HAP-1 (cell line): ENCODE data around the gene NFYA.

ENCODE experiments used
- DNase-seq, 2 experiments: peaks; one replicate each; pipeline ENCODE4 v3.0.0-alpha.2; 2016 to 2020; ENCODE audit warnings: low spot score in 2 of 2
- H3K27me3 ChIP-seq: fragments of 250-450 bp; sonication (Bioruptor Pico); 2 replicates; pipeline ENCODE4 v1.5.1; 2020; ENCODE audit warnings: low read depth, mild to moderate bottlenecking, moderate library complexity
- H3K36me3 ChIP-seq: fragments of 250-450 bp; sonication (Bioruptor Pico); replicated peaks from 2 replicates; pipeline ENCODE4 v1.5.1; 2020; ENCODE audit warnings: mild to moderate bottlenecking
- H3K4me1 ChIP-seq: fragments of 250-450 bp; sonication (Bioruptor Pico); 2 replicates; pipeline ENCODE4 v1.5.1; 2020; ENCODE audit warnings: mild to moderate bottlenecking
- H3K4me3 ChIP-seq: fragments of 250-450 bp; sonication (Bioruptor Pico); 2 replicates; pipeline ENCODE4 v1.5.1; 2020; ENCODE audit warnings: mild to moderate bottlenecking, moderate library complexity
- H3K9me3 ChIP-seq: fragments of 250-450 bp; sonication (Bioruptor Pico); 2 replicates; pipeline ENCODE4 v1.5.1; 2020; ENCODE audit warnings: mild to moderate bottlenecking, moderate library complexity
- in situ Hi-C: fragments of 300-500 bp; cut with MboI; formaldehyde crosslinking; loops from 3 replicates; pipeline ENCODE4 v1.14.3; 2020; ENCODE audit warnings: low sequenced_read_pairs, inconsistent platforms, mixed read lengths

The NFYA gene

DNA sequence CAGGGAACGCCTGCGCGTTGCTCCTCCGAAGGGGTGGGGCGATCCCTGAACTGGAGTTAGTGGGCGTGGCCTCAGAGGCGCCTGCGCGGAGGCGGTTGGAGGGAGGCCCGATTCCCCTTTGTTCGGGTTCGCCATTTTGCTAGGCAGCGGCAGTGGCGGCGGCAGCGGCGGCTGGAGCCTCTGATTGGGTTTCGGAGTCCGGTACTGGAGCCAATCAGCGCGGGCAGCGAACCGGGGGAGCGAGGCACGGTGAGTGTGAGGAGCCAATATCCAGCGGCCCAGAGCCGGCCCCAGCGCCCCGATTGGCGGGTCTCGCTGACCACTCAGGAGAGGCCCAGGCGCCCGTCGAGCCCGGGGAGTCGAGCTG, at the start of gene NFYA:
NFYA (plus strand) TSS at position 139 of the 367 bp plus-strand sequence. CDS start 6,116 bp downstream, outside the sequence.
- H3K9me3 ChIP-seq: no peaks in the 10 kb centered on the region
- peak in 1 of 2 experiments; percentile 95 for DNase-seq
- H3K36me3 ChIP-seq: peaks cover 8% of the 10 kb centered on the region; the same call in 1 of the 2 replicates
- in situ Hi-C loops: no loop called here
- H3K4me3 ChIP-seq: peak within 1 kb of the TSS; percentile 81
- H3K27me3 ChIP-seq: no peaks in the 10 kb centered on the region
- H3K4me1 ChIP-seq: peaks cover 25% of the 10 kb centered on the region

DNA sequence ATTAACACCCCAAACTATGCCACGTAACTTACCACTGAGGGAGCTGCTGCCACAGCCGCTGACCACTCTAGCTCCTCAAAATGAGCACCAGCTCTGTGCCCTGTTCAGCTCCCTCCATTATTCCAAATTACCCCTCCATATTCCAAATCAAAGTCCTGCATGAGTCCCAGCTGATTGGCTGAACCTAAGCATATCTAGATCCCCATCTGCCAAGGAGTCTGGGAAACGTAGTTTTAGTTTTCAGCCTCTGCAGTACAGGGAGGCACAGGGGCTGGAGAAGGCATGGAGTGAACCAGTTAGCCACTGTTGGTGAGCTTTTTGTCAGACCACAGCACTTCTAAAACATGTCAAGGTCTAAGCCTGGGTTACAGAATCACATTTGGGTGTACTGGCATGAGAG, 49.7 kb upstream of the NFYA start:
- no peaks in the 10 kb centered on the region for H3K9me3 ChIP-seq
- no peaks in the 10 kb centered on the region for H3K27me3 ChIP-seq
- H3K36me3 ChIP-seq: no peaks in the 10 kb centered on the region
- no peak overlapping the region for H3K4me3 ChIP-seq
- H3K4me1 ChIP-seq: peaks cover 6% of the 10 kb centered on the region
- in situ Hi-C loops: no loop called here
- no peak for DNase-seq

DNA sequence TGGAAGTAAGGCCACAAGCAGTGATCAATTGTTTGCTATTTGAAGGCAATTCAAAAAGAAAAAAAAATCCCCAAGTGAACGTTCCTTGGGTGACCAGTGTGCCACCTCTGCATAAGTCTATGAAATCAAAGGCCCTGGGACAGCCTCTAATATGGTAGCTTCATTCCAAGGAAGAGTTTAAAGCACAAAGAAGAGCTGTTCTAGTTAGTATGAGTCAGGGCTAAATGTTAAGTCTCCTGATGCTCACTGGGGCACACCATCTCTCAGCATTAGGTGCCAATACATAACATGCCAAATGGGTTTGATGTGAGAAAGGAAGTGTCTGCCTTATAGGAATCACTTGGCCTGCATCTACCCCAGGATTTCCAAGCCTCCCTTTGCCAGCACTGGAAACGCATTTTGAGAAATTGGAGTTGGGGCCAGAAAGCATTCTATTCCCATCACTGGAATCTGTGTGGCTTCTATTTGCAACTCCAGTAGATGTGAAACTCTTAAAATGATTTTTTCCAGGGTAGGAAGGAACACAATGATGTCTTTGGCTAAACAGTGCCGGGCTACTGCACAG, 46.7 kb upstream of the NFYA start:
- no peaks in the 10 kb centered on the region for H3K27me3 ChIP-seq
- in situ Hi-C loops: loop anchor here (25.0 kb wide), 1 partner anchor 1689 kb away; no protein-coding TSS in a partner anchor
- H3K4me1 ChIP-seq: peaks cover 16% of the 10 kb centered on the region
- H3K9me3 ChIP-seq: no peaks in the 10 kb centered on the region
- no peaks in the 10 kb centered on the region for H3K36me3 ChIP-seq
- no peak for DNase-seq
- H3K4me3 ChIP-seq: no peak overlapping the region

DNA sequence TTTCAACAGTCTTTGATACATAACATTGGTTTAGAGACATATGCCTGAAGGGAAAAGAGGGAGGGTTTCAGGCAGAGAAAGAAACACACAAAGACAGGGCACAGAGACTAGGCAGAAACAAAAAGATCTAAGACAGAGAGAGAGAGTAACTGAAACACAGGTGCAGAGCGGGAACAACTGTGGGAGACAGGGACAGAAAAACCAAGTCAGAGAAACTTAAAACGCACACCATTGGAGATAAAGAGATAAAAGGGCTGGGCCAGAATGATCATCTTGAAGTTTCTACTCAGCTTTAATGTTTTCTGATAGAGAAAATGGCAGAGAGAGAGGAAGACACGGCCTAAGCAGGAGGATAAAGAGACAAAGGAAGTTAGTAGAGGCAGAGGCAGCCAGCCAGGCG, 45.5 kb upstream of the NFYA start:
- DNase-seq: peak in 1 of 2 experiments; percentile 39
- no peaks in the 10 kb centered on the region for H3K9me3 ChIP-seq
- no peaks in the 10 kb centered on the region for H3K27me3 ChIP-seq
- H3K4me1 ChIP-seq: peaks cover 16% of the 10 kb centered on the region
- in situ Hi-C loops: loop anchor here (25.0 kb wide), 1 partner anchor 1690 kb away; no protein-coding TSS in a partner anchor
- H3K4me3 ChIP-seq: peak overlapping the region; percentile 43
- no peaks in the 10 kb centered on the region for H3K36me3 ChIP-seq

DNA sequence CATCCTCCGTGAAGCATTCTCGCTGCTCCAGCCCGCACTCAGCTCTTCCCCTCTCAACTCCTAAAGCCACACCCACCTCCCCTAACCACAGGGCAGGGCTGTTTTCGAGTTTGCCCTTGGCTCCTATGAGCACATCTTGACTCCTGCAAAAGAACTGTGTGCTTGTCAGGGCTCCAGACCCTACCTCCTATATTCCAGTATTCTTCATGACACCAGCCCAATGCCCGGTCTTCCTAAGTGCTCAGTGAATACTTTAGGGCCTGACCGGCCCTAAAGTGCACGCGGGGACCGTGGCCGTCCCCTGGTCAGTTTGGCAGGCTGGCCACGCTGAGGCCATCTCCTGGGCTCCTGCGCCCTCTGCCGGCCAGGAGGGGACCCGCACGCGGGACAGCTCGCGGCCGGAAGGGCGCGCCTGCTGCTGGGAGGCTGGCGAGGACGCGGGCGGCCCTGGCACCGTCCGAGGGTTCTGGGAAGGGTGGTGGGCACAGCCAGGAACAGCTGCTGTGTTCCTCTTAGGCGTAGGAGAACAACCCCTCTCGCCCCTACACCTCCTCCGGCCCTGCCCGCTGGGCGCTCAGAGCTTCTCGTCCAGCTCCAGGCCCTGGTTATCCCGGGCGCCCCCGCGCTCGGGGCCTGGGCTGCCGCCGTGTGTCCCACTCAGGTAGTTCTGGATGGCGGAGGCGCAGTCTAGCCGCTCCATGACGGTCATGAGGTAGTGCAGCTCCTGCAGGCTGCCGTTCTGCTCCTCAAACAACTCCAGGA, 44.8 kb upstream of the NFYA start:
- H3K36me3 ChIP-seq: no peaks in the 10 kb centered on the region
- peak; percentile 82 to 87 for DNase-seq
- in situ Hi-C loops: loop anchor here (25.0 kb wide), 1 partner anchor 1691 kb away; no protein-coding TSS in a partner anchor
- no peaks in the 10 kb centered on the region for H3K27me3 ChIP-seq
- H3K4me1 ChIP-seq: peaks cover 16% of the 10 kb centered on the region
- no peaks in the 10 kb centered on the region for H3K9me3 ChIP-seq
- peak overlapping the region; percentile 43 for H3K4me3 ChIP-seq

DNA sequence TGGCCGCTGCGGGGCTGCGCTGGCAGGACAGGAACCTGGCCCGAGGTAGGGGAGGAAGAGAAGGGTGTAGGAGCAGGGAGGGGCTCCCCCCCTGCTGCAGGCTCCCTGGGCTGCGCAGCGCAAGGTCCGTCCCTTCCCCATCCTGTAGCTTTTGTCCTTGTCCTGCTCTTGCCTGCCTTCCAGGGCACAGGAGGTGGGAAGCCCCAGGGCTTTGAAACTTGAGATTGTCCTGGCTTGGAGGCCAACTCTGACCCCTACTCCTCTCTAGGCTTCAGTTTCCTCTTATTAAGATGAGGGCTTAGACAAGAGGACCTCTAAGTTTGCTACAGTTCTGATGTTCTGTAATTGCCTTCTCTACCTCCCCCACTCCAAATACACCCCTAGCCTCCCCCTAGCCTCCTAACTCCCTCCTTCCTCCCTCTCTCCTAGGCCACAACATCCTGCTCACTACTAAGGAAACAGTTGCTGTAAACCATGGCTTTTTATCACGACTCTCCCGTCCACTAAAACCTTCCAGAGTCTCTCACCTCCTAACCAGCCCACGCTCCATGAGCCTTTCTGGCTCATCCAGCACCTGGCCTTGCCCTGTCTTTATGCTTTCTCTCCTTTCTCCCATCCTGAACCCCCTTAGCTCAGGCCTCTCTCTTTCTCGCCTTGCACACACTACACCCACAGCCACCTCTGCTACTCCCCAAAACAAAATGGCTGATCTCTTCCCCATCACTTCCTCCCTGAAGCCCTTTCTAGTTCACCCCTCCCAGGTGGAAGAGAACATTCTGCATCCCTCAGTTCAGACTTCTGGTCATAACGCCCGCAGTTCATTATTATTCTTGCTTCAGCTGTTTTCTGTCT, 44.0 kb upstream of the NFYA start:
- peak overlapping the region; percentile 43 for H3K4me3 ChIP-seq
- H3K4me1 ChIP-seq: peaks cover 16% of the 10 kb centered on the region
- in situ Hi-C loops: loop anchor here (25.0 kb wide), 1 partner anchor 1691 kb away; no protein-coding TSS in a partner anchor
- DNase-seq: peak; percentile 5 to 47
- H3K9me3 ChIP-seq: no peaks in the 10 kb centered on the region
- H3K27me3 ChIP-seq: no peaks in the 10 kb centered on the region
- no peaks in the 10 kb centered on the region for H3K36me3 ChIP-seq

DNA sequence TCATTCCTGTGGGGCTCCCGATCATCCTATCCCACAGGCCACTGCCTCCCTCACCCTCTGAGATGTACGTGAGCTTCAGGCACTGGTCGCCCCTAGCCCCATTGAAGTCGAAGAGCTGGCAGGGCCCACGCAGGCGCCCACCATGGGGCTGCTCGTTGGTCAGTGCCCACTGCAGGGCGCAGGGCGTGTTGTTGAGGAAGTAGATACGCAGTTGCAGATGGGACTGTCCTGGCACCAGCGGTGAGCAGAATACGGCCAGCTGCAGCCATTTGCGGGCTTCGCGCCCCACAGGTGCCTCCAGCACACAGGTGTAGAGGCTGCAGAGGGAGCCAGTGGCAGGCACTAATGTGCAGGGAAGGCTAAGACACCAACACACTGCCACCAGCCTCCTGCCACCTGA, 39.9 kb upstream of the NFYA start:
- Histone ChIP-seq H3K4me3 (no peak overlapping the region), H3K4me1 (peaks cover 11% of the 10 kb centered on the region), H3K9me3 (no peaks in the 10 kb centered on the region), H3K36me3 (no peaks in the 10 kb centered on the region), H3K27me3 (no peaks in the 10 kb centered on the region; the same call in 1 of the 2 replicates)
- no peak for DNase-seq
- in situ Hi-C loops: loop anchor here (25.0 kb wide), 1 partner anchor 1696 kb away; no protein-coding TSS in a partner anchor

DNA sequence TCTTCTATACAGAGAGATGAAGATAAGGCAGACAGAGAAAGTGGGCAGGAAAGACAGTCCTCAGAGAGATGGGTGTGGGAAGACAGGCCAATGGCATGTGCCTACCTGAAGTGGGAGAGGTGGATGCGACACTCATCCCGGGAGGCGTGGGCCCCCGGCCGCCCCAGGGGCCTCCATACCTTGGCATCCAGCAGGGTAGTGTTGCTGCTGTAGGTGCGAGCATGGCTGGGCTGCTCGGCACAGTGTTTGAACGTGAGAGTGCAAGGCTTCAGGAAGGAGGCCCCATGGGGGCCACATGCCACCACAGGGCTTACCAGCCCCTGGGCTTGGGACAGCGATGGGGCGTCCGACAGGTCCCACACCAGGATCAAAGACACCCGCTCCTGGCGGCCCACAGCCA, 39.0 kb upstream of the NFYA start:
- in situ Hi-C loops: loop anchor here (25.0 kb wide), 1 partner anchor 1696 kb away; no protein-coding TSS in a partner anchor
- DNase-seq: no peak
- Histone ChIP-seq H3K4me1 (peaks cover 4% of the 10 kb centered on the region), H3K27me3 (no peaks in the 10 kb centered on the region; the same call in 1 of the 2 replicates), H3K4me3 (no peak overlapping the region), H3K9me3 (no peaks in the 10 kb centered on the region), H3K36me3 (no peaks in the 10 kb centered on the region)

DNA sequence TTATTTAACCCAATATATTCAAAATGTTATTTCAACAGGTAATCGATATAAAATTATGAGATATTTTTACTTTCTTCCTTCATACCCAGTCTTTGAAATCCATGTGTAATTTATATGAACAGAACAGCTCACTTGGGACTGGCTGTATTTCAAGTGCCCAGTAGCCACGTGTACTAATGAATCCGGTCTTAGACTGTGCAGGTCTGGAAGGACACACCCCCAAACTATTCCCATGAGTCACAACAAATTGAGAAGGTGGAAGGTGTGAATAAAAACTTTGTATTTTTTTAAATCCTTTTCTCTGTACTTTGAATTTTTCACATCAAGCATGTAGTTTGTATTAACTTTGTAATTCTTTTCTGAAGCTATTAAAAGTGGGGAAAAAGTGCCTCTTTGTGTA, 36.6 kb upstream of the NFYA start:
- Histone ChIP-seq H3K36me3 (no peaks in the 10 kb centered on the region), H3K27me3 (no peaks in the 10 kb centered on the region; the same call in 1 of the 2 replicates), H3K4me1 (no peaks in the 10 kb centered on the region), H3K4me3 (no peak overlapping the region), H3K9me3 (no peaks in the 10 kb centered on the region)
- in situ Hi-C loops: loop anchor here (25.0 kb wide), 1 partner anchor 1699 kb away; no protein-coding TSS in a partner anchor
- no peak for DNase-seq

DNA sequence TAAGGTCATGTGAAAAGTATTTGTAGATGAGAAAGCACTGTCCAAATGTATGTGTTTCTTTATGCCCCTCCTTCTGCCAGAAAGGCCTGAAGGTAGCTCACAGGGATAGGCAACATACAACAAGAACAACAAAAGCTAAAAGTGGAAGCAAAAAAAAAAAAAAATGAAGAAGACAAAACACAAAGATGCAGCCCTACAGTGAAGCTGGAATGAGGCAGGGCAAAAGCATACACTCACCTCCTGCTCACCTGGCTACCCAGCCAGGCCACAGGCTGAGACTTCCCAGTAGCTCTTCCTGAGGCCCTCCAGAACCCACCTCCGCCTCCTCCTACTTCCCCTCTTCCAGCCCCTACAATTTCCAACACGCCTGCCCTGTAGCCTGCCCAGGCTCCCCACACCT, 36.2 kb upstream of the NFYA start:
- in situ Hi-C loops: loop anchor here (25.0 kb wide), 1 partner anchor 1699 kb away; no protein-coding TSS in a partner anchor
- H3K9me3 ChIP-seq: no peaks in the 10 kb centered on the region

DNA sequence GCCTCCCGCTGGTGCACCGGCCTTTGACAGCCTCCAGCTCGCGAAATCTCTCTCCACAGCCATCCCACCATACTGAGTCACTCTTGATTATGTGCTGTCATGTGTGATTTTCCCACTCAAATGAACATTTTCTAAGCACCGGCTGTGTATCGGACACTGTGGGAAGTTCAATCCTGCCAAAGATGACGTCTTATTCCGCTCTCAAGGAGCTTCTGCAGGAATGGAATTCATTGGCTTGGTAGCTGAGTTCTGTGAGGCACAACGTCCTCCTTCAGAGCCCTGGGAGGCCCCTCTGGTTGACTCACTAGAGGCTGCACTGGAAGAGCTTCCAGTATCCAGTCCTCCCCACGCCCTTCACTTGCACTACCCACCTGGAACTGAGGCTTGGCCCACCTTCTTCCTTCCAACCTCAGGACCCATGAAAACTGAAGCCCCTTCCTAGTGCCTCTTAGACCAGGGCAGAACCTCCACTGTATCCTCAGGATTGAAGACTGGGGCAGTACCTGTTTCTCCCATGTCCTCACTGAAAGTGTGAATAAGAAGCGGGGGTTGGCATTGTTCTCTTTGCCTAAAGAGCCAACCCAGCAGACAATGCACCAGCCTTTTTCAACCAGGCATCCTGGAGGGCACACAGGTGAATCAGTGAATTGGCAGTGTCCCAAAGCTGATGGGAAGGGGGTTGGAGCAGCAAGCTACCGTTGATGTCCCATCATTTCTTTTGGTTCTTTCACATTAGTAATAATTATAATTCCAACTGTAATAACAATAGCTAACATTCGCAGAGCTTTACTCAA, 35.5 kb upstream of the NFYA start:
- no peaks in the 10 kb centered on the region for H3K4me1 ChIP-seq
- H3K36me3 ChIP-seq: no peaks in the 10 kb centered on the region
- in situ Hi-C loops: loop anchor here (25.0 kb wide), 1 partner anchor 1700 kb away; no protein-coding TSS in a partner anchor
- H3K27me3 ChIP-seq: no peaks in the 10 kb centered on the region; the same call in 1 of the 2 replicates
- H3K4me3 ChIP-seq: no peak overlapping the region
- H3K9me3 ChIP-seq: no peaks in the 10 kb centered on the region
- DNase-seq: no peak

More for the DNA sequence above, 36.2 kb upstream of the NFYA start:
- Histone ChIP-seq H3K36me3 (no peaks in the 10 kb centered on the region), H3K4me1 (no peaks in the 10 kb centered on the region), H3K4me3 (no peak overlapping the region), H3K27me3 (no peaks in the 10 kb centered on the region; the same call in 1 of the 2 replicates)
- DNase-seq: no peak

DNA sequence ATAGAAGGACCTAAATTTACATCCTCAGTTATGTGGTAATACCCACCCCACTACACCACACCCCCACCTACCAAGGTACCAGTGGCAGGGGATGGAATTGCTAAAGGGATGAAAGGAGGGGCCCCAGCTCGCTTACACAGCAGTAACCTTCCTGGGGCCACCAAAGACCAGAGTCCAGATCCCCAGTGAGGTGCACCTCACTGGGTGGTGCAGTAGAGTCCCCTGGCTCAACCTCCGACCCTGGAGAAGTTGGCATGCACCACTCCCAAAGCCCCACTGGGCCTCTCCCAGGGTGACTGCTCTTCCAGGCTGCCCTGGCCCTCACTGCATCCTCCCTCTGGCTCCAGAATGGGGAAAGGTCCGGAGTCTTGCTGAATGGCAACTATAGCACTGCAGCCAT, 34.6 kb upstream of the NFYA start:
- in situ Hi-C loops: loop anchor here (25.0 kb wide), 1 partner anchor 1701 kb away; no protein-coding TSS in a partner anchor
- H3K36me3 ChIP-seq: no peaks in the 10 kb centered on the region

More for the DNA sequence above, 34.6 kb upstream of the NFYA start:
- Histone ChIP-seq H3K27me3 (no peaks in the 10 kb centered on the region; the same call in 1 of the 2 replicates), H3K4me3 (no peak overlapping the region), H3K9me3 (no peaks in the 10 kb centered on the region), H3K4me1 (no peaks in the 10 kb centered on the region)
- no peak for DNase-seq
